Hepatocyte (in vitro differentiated cells): ENCODE measurements around the gene EHD1. TPM values are rescaled to one million over a fixed set of nuclear protein-coding genes. Genes with fewer than 3 reads are reported as not detected.
A peak's percentile ranks its signal among the peaks of the same experiment; 100 is the strongest.

Experiments
- DNase-seq: peaks from one replicate; pipeline ENCODE4 v3.0.0-alpha.2; 2016; ENCODE audit warnings: low spot score
- H2AFZ ChIP-seq: fragments of 200-600 bp; sonication (generic); 2 replicates; pipeline ENCODE4 v1.6.0; 2016; ENCODE audit warnings: antibody characterized with exemption, mild to moderate bottlenecking
- H3K27ac ChIP-seq: fragments of 200-600 bp; sonication (generic); 2 replicates; pipeline ENCODE4 v1.5.1; 2016; ENCODE audit warnings: mild to moderate bottlenecking
- H3K27me3 ChIP-seq: fragments of 200-600 bp; sonication (generic); 2 replicates; pipeline ENCODE4 v1.6.1; 2016
- H3K36me3 ChIP-seq: fragments of 200-600 bp; sonication (generic); replicated peaks from 2 replicates; pipeline ENCODE4 v1.5.1; 2016; ENCODE audit warnings: low read depth; ENCODE audit not compliant: insufficient read depth
- H3K4me1 ChIP-seq: fragments of 200-600 bp; sonication (generic); 2 replicates; pipeline ENCODE4 v1.5.1; 2016; ENCODE audit warnings: mild to moderate bottlenecking, moderate library complexity; ENCODE audit not compliant: insufficient read depth
- H3K4me2 ChIP-seq: fragments of 200-600 bp; sonication (generic); 2 replicates; pipeline ENCODE4 v1.6.0; 2016
- H3K4me3 ChIP-seq: fragments of 200-600 bp; sonication (generic); 2 replicates; pipeline ENCODE4 v1.5.1; 2016; ENCODE audit warnings: mild to moderate bottlenecking
- H3K79me2 ChIP-seq: fragments of 200-600 bp; sonication (generic); 2 replicates; pipeline ENCODE4 v1.6.0; 2017; ENCODE audit warnings: mild to moderate bottlenecking
- H3K9me2 ChIP-seq: fragments of 200-600 bp; sonication (generic); replicated peaks from 2 replicates; pipeline ENCODE4 v1.6.0; 2017; ENCODE audit warnings: mild to moderate bottlenecking; ENCODE audit not compliant: insufficient read depth
- H3K9me3 ChIP-seq: fragments of 200-600 bp; sonication (generic); 2 replicates; pipeline ENCODE4 v1.5.1; 2016; ENCODE audit warnings: low read depth, mild to moderate bottlenecking
- H4K20me1 ChIP-seq: fragments of 200-600 bp; sonication (generic); 2 replicates; pipeline ENCODE4 v1.6.0; 2016; ENCODE audit warnings: mild to moderate bottlenecking; ENCODE audit not compliant: insufficient read depth, poor library complexity, severe bottlenecking
- CTCF ChIP-seq: fragments of 200-600 bp; sonication (generic); IDR thresholded peaks from 2 replicates; pipeline ENCODE4 v1.5.1; 2016; ENCODE audit warnings: antibody characterized with exemption, mild to moderate bottlenecking; ENCODE audit not compliant: poor library complexity
- EZH2 ChIP-seq: fragments of 200-600 bp; sonication (generic); IDR thresholded peaks from 2 replicates; pipeline ENCODE4 v1.6.1; 2016; ENCODE audit warnings: antibody characterized with exemption, mild to moderate bottlenecking, borderline replicate concordance
- EZH2phosphoT487 ChIP-seq: fragments of 200-600 bp; sonication (generic); IDR thresholded peaks from one replicate; pipeline ENCODE4 v1.6.1; 2018; ENCODE audit warnings: antibody characterized with exemption, mild to moderate bottlenecking, low read depth, moderate library complexity; ENCODE audit not compliant: unreplicated experiment, severe bottlenecking
- WGBS: methylation state at CpG from one replicate; pipeline ENCODE4 v1.1.6; 2016; ENCODE audit warnings: low lambda C conversion rate; ENCODE audit errors: missing lambda C conversion rate; 5-methylcytosine and 5-hydroxymethylcytosine counted together
- polyA plus RNA-seq: library from polyadenylated mRNA; unstranded; fragments of >200 nt; fragmentation: Nextera tagmentation; extraction: Ambion mirVana; gene quantifications from 2 replicates; pipeline ENCODE4 v1.2.1, GENCODE V29; 2016
- total RNA-seq: library from RNA; depleted of rRNA; stranded (reverse); fragments of >200 nt; gene quantifications from 2 replicates; pipeline ENCODE4 v1.2.3, GENCODE V29; 2014

Gene EHD1
- total and polyA plus RNA-seq, 2 experiments from 2014 or later: 52.4 to 69.5 TPM

GRCh38 chr11:64810271-64810890 is 68.0 kb downstream of the EHD1 start, which contains the start of gene MEN1:
Gene MEN1, minus strand, starts transcription at chr11:64810551. Its CDS starts 442 bp downstream, at chr11:64810109.
- H4K20me1 ChIP-seq: no peaks in the 10 kb centered on the region
- peak within 1 kb of the TSS; percentile 70 for H2AFZ ChIP-seq
- no peaks in the 10 kb centered on the region for H3K9me3 ChIP-seq
- no peak for TF ChIP-seq EZH2
- no peak for TF ChIP-seq EZH2phosphoT487
- TF ChIP-seq CTCF: no peak
- H3K4me2 ChIP-seq: peak within 1 kb of the TSS; percentile 89
- H3K36me3 ChIP-seq: no peaks in the 10 kb centered on the region
- H3K79me2 ChIP-seq: peaks cover 15% of the 10 kb centered on the region
- peak within 1 kb of the TSS; percentile 69 for H3K27ac ChIP-seq
- no peaks in the 10 kb centered on the region for H3K9me2 ChIP-seq
- peaks cover 9% of the 10 kb centered on the region for H3K4me1 ChIP-seq
- no peaks in the 10 kb centered on the region for H3K27me3 ChIP-seq
- under 1% methylated on average over 30 of the region's 46 CpGs for WGBS
- DNase-seq: peak; percentile 98
- peak within 1 kb of the TSS; percentile 51 for H3K4me3 ChIP-seq

- Histone ChIP-seq H3K9me3 (no peaks in the 10 kb centered on the region), H3K4me1 (peaks cover 6% of the 10 kb centered on the region), H3K4me3 (peak overlapping the region; percentile 51), H3K27me3 (no peaks in the 10 kb centered on the region), H3K79me2 (peaks cover 15% of the 10 kb centered on the region), H3K36me3 (no peaks in the 10 kb centered on the region), H3K27ac (peak overlapping the region; percentile 69), H3K4me2 (peak overlapping the region; percentile 89), H3K9me2 (no peaks in the 10 kb centered on the region), H2AFZ (peak overlapping the region; percentile 70), H4K20me1 (no peaks in the 10 kb centered on the region)
- TF ChIP-seq EZH2phosphoT487 (no peak), EZH2 (no peak), CTCF (no peak)
- 3% methylated on average over 21 of the region's 44 CpGs for WGBS
- DNase-seq: peak; percentile 78
Measured at GRCh38 chr11:64809781-64810241, 68.6 kb downstream of the EHD1 start.

- Histone ChIP-seq H3K4me2 (no peak overlapping the region), H3K27me3 (no peaks in the 10 kb centered on the region), H3K9me3 (no peaks in the 10 kb centered on the region), H3K4me1 (peaks cover 25% of the 10 kb centered on the region), H3K27ac (no peak overlapping the region), H3K79me2 (peaks cover 15% of the 10 kb centered on the region), H3K4me3 (no peak overlapping the region), H3K9me2 (no peaks in the 10 kb centered on the region), H3K36me3 (no peaks in the 10 kb centered on the region), H2AFZ (no peak overlapping the region), H4K20me1 (no peaks in the 10 kb centered on the region)
- DNase-seq: no peak
- TF ChIP-seq EZH2phosphoT487 (no peak), CTCF (no peak), EZH2 (no peak)
- WGBS: 94% methylated on average over 7 of the region's 9 CpGs
Measured at GRCh38 chr11:64805481-64805880, 72.9 kb downstream of the EHD1 start.
